ENCODE measurements around the gene ZNF408. TPM values are rescaled to one million over a fixed set of nuclear protein-coding genes. Genes with fewer than 3 reads are reported as not detected.
"Not testable (repeated sequence)": the region's sequence is repeated elsewhere in the genome, so short reads cannot be mapped to it uniquely, and the experiment has no call there.

The ZNF408 gene
- total RNA-seq, 2 donors from 2014 or later: 11.0 to 14.7 TPM

DNA sequence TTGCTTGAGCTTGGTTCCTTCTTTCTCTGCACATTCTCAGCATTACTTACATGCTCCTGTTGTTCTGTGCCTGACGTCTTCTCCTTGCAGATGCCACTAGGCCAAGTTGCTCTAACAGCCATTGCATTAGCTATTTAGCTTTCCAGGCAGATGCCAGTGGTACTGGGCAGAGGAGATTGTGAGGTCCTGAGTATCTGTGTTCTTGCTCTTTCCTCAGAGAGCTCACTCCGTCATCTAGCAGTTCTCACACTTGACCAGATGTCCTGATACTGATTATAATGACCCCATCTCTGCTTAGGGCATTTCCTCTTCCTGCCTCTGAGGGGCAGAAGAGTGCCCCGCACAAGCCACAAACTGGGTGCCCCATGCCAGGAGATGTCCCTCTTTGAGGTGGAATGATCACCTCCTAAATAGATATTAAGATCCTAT is 31.1 kb upstream of the ZNF408 start:
- H3K27ac Mint-ChIP-seq: peak overlapping the region; percentile 93
- ATAC-seq (no peak), DNase-seq (no peak)
- H3K36me3 Mint-ChIP-seq (ENCODE audit: low read depth): peaks cover 4% of the 10 kb centered on the region
- peaks cover 43% of the 10 kb centered on the region for H3K4me1 Mint-ChIP-seq
- H3K4me3 Mint-ChIP-seq: peak overlapping the region; percentile 76
- no peaks in the 10 kb centered on the region for H3K27me3 Mint-ChIP-seq
- H3K9me3 ChIP-seq (ENCODE audit: control insufficient read depth, low read length, poor library complexity, severe bottlenecking): no peaks in the 10 kb centered on the region

DNA sequence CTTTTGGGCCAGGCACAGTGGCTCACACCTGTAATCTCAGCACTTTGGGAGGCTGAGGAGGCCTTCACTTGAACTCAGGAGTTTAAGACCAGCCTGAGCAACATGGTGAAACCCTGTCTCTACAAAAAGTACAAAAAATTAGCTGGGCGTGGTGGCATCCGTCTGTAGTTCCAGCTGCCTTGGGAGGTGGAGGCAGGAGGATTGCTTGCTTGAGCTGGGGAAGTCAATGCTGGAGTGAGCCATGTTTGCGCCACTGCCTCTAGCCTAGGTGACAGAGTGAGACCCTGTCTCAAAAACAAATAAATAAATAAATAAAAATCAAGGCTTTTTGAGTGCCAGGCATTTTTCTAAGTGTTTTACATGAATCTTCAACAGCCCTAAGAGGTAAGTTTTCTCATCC is 30.3 kb upstream of the ZNF408 start:
- not testable (repeated sequence) for H3K27me3 Mint-ChIP-seq; DNase-seq; H3K9me3 ChIP-seq (ENCODE audit: control insufficient read depth, low read length, poor library complexity, severe bottlenecking); H3K36me3 Mint-ChIP-seq (ENCODE audit: low read depth)
- Mint-ChIP-seq H3K27ac (peak overlapping the region; percentile 93), H3K4me3 (peak overlapping the region; percentile 73), H3K4me1 (peaks cover 49% of the 10 kb centered on the region)
- peak; percentile 1 for ATAC-seq

DNA sequence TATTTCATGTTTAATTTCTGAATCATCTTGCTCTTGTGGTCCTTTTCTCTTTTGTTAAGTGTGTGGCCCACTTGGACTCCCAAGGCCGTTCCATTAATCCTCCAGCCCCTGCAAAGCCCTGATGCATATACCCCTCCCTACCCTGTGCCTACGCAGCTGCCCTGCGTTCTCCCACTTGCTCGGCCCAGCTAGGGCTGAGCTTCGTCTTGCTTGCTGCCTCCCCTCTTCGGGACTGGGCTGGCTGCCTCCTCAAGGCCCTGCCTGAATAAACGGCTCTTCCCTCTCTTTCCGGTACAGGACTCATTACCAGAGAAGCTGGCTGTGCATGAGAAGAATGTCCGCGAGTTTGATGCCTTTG is 28.9 kb upstream of the ZNF408 start:
- Mint-ChIP-seq H3K4me1 (peaks cover 57% of the 10 kb centered on the region), H3K4me3 (peak overlapping the region; percentile 73), H3K27ac (peak overlapping the region; percentile 93), H3K27me3 (no peaks in the 10 kb centered on the region), H3K36me3 (ENCODE audit: low read depth) (peaks cover 4% of the 10 kb centered on the region)
- no peaks in the 10 kb centered on the region for H3K9me3 ChIP-seq (ENCODE audit: control insufficient read depth, low read length, poor library complexity, severe bottlenecking)
- DNase-seq (no peak), ATAC-seq (no peak)

DNA sequence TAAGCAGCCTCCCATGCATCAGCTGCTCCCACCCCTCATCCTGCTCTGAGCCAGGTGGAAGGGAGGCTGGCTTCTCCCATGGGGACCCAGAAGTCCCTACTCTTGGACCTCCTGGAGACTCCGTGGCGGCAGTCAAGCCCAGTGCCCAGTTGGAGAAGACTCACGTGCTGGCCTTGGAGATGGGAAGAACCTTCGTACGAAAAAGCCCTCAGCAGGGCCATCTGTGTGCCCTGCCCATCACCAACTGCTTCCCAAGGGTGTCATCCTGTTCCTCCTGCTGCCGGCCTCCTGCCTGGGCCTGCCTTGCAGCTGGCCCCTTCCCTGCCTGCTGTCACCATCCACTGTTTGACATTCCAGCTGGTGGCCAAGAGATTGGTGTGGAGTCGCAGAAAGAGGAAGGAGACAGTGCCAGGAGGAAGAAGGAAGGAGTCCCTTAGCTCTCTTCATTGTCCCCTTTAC is 28.4 kb upstream of the ZNF408 start:
- H3K4me3 Mint-ChIP-seq: peak overlapping the region; percentile 73
- no peak for ATAC-seq
- H3K27ac Mint-ChIP-seq: peak overlapping the region; percentile 93
- H3K36me3 Mint-ChIP-seq (ENCODE audit: low read depth): peaks cover 4% of the 10 kb centered on the region
- H3K27me3 Mint-ChIP-seq: no peaks in the 10 kb centered on the region
- no peaks in the 10 kb centered on the region for H3K9me3 ChIP-seq (ENCODE audit: control insufficient read depth, low read length, poor library complexity, severe bottlenecking)
- no peak for DNase-seq
- H3K4me1 Mint-ChIP-seq: peaks cover 61% of the 10 kb centered on the region

DNA sequence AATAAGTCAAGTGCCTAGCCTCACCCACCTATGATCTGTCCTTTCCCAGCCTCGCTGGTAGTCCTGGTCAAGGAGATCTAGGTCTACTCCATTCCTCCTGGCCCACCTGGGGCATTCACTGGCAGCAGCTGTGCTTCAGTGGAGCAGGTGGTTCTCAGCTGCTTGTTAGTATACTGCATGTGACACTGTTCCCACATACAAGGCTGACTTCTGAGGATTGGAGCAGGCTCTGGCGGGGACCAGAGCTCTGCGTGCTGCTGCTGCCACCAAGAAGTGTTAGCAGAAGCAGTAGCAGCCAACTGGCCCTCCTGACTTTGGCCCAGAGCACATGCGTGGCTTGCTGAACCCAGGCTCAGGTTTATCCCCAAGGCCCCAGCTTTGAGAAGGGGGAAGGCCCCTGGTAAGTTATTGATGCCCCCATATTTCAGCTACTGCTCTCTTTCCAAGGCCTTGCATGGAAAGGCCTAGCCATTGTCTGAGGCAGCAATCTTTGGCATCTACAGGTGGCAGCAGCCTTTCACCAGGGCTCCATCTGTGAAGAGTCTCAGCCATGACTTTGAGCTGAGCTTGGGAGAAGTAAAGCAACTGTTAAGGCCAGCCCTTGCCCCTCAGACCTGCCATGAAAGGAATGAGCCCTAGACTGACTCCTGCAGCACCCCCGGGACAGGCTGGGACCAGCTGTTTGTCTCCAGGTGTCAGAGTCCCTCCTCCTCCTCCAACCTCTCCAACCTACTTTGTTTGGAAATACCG is 26.9 kb upstream of the ZNF408 start:
- Mint-ChIP-seq H3K36me3 (ENCODE audit: low read depth) (peaks cover 4% of the 10 kb centered on the region), H3K4me3 (no peak overlapping the region), H3K27ac (peak overlapping the region; percentile 89), H3K4me1 (peaks cover 59% of the 10 kb centered on the region), H3K27me3 (no peaks in the 10 kb centered on the region)
- ATAC-seq (no peak), DNase-seq (no peak)
- H3K9me3 ChIP-seq (ENCODE audit: control insufficient read depth, low read length, poor library complexity, severe bottlenecking): no peaks in the 10 kb centered on the region

DNA sequence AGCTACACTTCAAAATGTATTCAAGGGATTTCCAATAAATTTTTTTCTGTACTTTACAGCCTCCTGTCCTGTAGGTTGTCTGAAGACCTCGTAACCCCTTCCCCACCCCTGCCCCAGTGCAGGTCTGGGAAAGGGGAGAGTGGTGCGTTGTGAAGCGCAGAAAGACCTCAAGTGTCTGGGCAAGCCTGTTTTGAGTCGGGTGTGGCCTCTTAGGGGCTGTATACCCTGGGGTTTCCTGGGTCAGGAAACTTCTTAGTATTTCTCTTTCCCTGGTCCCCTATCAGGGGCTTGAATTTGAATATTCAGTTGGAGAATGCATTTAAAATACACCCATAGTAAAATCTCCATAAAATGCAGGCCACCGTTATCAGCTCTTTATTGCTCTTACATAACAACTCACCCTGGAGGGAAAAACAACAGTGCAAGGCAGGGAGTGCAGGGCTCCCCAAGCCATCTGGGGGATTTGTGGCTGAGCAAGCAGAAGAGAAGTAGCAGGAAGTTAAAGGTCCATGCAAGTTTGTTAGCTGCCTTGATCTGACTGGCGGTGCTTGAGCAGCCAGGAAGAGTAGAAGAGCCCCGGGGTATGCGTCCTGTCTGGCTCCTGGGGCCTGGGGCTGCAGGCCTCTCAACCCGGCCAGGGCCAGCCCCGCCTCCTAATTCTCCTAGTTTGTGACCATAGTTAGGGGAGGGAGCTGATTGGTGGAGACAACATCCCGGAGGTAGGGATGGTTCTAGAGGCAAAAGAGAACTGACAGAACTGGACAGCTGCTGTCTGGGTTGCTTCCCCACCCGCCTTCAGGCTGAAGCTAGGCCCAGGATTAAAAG is 26.2 kb upstream of the ZNF408 start:
- H3K27ac Mint-ChIP-seq: peak overlapping the region; percentile 89
- no peaks in the 10 kb centered on the region for H3K27me3 Mint-ChIP-seq
- peak overlapping the region; percentile 73 for H3K4me3 Mint-ChIP-seq
- peaks cover 3% of the 10 kb centered on the region for H3K36me3 Mint-ChIP-seq (ENCODE audit: low read depth)
- peak; percentile 26 for ATAC-seq
- no peak for DNase-seq
- H3K4me1 Mint-ChIP-seq: peaks cover 53% of the 10 kb centered on the region
- no peaks in the 10 kb centered on the region for H3K9me3 ChIP-seq (ENCODE audit: control insufficient read depth, low read length, poor library complexity, severe bottlenecking)

DNA sequence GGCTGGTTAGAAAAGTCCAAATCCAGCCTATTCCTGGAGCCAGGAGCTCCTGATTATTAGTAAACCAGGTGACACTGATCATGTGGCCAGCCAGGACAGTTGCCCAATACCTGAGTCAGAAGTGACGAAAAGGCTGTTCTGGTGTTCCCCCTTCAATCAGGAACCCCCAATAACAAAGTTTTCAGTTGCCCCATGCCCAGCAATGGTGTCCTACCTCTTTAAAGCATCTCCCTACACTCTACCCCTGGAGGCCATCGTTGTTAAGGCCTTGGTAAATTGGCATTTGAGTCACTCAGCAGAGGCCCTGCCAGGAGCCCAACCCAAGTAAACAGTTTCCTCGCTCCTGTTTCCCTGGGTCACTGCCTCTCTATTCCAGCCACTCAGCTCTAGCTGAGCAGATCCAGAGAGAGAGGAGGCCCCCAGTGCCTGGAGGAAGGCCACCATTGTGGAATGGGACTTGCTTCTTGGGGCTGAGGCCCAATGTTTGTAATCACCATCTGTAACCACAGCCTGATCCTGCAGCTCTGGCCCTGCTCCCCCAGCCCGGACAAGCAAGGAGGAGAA is 25.5 kb upstream of the ZNF408 start:
- peaks cover 49% of the 10 kb centered on the region for H3K4me1 Mint-ChIP-seq
- peaks cover 2% of the 10 kb centered on the region for H3K36me3 Mint-ChIP-seq (ENCODE audit: low read depth)
- H3K27ac Mint-ChIP-seq: peak overlapping the region; percentile 89
- peak overlapping the region; percentile 39 for H3K4me3 Mint-ChIP-seq
- DNase-seq (no peak), ATAC-seq (no peak)
- no peaks in the 10 kb centered on the region for H3K27me3 Mint-ChIP-seq
- no peaks in the 10 kb centered on the region for H3K9me3 ChIP-seq (ENCODE audit: control insufficient read depth, low read length, poor library complexity, severe bottlenecking)

DNA sequence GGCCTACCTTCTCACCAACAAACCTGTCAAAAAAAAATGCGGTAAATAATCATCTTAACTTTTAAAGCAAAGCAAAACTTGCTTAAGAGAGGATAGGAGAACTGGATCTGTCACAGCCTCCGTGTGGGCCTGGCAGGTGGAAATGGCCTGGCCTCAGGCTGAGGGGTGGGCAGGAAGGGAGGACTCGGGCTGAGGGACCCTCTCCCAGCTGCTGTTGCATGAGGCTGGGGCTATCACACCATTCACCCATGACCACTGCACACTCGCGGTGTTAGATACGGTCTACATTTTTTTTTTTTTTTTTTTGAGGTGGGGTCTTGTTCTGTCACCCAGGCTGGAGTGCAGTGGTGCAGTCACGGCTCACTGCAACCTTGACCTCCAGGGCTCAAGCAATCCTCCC is 24.9 kb upstream of the ZNF408 start:
- no peak for ATAC-seq
- Mint-ChIP-seq H3K4me3 (peak overlapping the region; percentile 39), H3K36me3 (ENCODE audit: low read depth) (peaks cover 2% of the 10 kb centered on the region), H3K4me1 (peaks cover 46% of the 10 kb centered on the region), H3K27ac (peak overlapping the region; percentile 89), H3K27me3 (no peaks in the 10 kb centered on the region)
- DNase-seq: no peak
- no peaks in the 10 kb centered on the region for H3K9me3 ChIP-seq (ENCODE audit: control insufficient read depth, low read length, poor library complexity, severe bottlenecking)

DNA sequence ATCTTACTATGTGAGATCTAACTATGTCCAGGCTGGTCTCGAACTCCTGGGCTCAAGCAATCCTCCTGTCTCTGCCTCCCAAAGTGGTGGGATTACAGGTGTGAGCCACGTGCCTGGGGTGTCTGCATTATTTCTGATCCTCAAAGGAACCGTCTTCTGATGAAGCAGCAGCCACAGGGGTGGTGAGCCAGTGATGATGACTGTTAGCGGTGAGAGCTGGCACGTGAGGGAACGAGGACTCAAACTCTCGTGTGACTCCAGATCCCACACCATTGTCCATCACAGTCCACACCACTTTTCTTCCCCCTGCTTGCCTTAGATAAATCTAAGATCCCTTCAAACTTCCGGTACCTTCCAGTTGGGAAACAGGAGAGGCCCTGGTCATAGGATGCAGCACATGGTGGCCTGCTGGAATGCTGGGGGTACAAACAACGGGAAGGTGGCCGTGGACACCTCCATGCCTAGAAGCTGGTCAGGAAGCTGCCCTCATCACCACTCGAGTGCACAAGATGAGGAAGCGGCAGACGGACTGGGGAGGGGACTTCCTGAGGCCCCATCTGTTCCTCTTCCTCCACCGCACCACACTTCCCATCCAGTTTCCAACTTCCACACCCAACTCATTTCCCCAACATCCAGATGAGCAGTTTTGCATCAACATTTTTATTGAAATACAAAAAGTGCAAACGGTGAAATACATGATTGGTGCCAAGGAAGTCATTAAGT is 24.2 kb upstream of the ZNF408 start:
- H3K9me3 ChIP-seq (ENCODE audit: control insufficient read depth, low read length, poor library complexity, severe bottlenecking): no peaks in the 10 kb centered on the region
- peaks cover 2% of the 10 kb centered on the region for H3K36me3 Mint-ChIP-seq (ENCODE audit: low read depth)
- H3K27me3 Mint-ChIP-seq: no peaks in the 10 kb centered on the region
- ATAC-seq (no peak), DNase-seq (no peak)
- H3K27ac Mint-ChIP-seq: peak overlapping the region; percentile 84
- peaks cover 42% of the 10 kb centered on the region for H3K4me1 Mint-ChIP-seq
- peak overlapping the region; percentile 44 for H3K4me3 Mint-ChIP-seq

DNA sequence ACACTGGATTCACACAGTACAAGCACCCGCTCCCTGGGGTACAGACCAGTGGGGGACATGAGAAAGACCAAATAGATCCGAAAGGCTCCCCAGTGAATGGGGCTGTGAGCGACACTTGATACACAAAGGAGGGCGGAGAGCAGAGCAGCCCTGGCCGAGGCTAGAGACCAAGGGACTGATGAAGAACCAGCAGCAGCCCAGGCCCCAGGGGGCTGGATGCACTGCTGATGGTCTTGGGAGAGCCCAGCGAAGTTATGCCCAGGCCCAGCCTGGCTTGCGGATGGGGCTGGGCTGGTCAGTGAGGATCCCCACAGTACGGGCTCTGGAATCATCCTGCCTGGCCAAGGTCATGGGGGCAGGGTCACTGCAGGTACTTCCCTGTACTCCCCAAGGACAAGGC is 23.7 kb upstream of the ZNF408 start:
- H3K9me3 ChIP-seq (ENCODE audit: control insufficient read depth, low read length, poor library complexity, severe bottlenecking): no peaks in the 10 kb centered on the region
- Mint-ChIP-seq H3K4me3 (peak overlapping the region; percentile 44), H3K4me1 (peaks cover 36% of the 10 kb centered on the region), H3K27ac (peak overlapping the region; percentile 84), H3K36me3 (ENCODE audit: low read depth) (peaks cover 2% of the 10 kb centered on the region), H3K27me3 (no peaks in the 10 kb centered on the region)
- DNase-seq: no peak
- ATAC-seq: no peak

DNA sequence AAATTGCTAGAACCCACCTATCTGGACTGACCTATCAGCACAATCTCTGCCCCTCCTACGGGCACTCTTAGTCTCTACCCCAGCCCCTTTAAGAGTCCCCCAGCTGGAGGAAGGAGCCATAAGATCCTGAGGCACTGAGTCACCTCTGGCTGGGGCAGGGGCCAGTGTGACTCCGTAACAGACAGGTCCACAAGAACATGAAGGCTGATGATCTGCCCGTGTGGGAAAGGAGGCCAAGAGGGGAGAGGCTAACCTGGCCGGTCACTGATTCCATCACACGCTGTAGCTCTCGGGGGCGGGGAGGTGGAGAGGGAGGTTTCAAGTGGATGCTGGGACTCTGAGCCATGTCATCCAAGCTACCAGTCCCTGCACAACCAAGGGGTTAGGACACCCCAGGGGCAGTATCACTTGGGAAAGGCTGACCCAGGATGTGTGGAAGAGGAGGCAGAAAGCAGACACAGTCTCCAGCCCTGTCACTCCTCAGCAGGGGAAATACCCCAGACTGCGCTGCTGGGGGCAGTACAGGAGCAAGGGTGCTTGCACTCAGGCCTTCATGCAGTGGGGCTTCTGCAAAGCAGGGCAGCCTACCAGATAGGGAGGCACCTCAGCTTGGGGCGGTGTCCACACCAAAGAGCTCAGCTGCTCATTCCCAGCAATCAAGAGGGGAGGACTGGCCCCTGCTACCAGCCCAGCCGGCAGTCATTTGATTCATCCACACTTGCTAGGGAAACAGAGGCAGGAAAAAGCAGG is 22.7 kb upstream of the ZNF408 start:
- ATAC-seq (no peak), DNase-seq (no peak)
- Mint-ChIP-seq H3K27ac (peak overlapping the region; percentile 85), H3K4me1 (peaks cover 28% of the 10 kb centered on the region), H3K4me3 (peak overlapping the region; percentile 26), H3K27me3 (no peaks in the 10 kb centered on the region), H3K36me3 (ENCODE audit: low read depth) (no peaks in the 10 kb centered on the region)
- H3K9me3 ChIP-seq (ENCODE audit: control insufficient read depth, low read length, poor library complexity, severe bottlenecking): no peaks in the 10 kb centered on the region

DNA sequence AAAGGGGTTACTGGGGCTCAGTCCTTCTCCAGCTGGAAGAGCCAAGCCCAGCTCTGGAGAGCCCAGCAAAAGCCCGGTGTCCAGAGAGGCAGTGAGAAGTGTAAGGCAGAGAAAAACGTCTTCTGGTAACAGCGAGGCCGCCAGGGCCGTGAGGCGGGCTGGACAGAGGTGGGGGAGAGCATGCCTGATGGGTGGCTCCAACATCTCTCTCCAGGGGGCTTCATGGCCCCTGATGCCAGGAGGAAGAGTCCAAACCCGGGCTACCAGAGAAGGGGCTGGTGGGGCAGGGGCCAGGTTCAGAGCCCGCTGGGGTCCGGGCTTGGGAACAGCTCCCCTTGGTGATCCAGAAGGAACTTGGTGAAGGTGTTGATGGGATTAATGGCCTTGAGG is 22.1 kb upstream of the ZNF408 start:
- no peaks in the 10 kb centered on the region for H3K9me3 ChIP-seq (ENCODE audit: control insufficient read depth, low read length, poor library complexity, severe bottlenecking)
- Mint-ChIP-seq H3K4me3 (peak overlapping the region; percentile 26), H3K27me3 (no peaks in the 10 kb centered on the region), H3K27ac (peak overlapping the region; percentile 85), H3K4me1 (peaks cover 25% of the 10 kb centered on the region), H3K36me3 (ENCODE audit: low read depth) (no peaks in the 10 kb centered on the region)
- no peak for ATAC-seq
- no peak for DNase-seq

All from T-helper 17 cell (primary cell).